ENCODE data around the gene WDR47. TPM values are rescaled to one million over a fixed set of nuclear protein-coding genes. Genes with fewer than 3 reads are reported as not detected.
A peak's percentile ranks its signal among the peaks of the same experiment; 100 is the strongest.

WDR47 gene
- total and polyA plus RNA-seq, 3 experiments from 2014 or later: 6.2 to 15.1 (median 14.4) TPM

GRCh38 chr1:108983114-108983513 lies 58.8 kb downstream of the WDR47 start:
- no peak overlapping the region for H3K4me3 Mint-ChIP-seq
- DNase-seq: no peak
- no peaks in the 10 kb centered on the region for H3K27me3 ChIP-seq (ENCODE audit: insufficient read depth, low read length, poor library complexity, severe bottlenecking)
- H3K27ac ChIP-seq (ENCODE audit: low read depth, low read length): no peak overlapping the region
- no peaks in the 10 kb centered on the region for H3K27me3 Mint-ChIP-seq
- ChIA-PET POLR2A (no interaction called here), CTCF (no interaction called here)
- peaks cover 13 to 59% (median 22%) of the 10 kb centered on the region in 3 donors for H3K36me3 Mint-ChIP-seq
- H3K4me1 Mint-ChIP-seq: no peaks in the 10 kb centered on the region
- no peaks in the 10 kb centered on the region for H3K9me3 Mint-ChIP-seq
- H3K36me3 ChIP-seq (ENCODE audit: insufficient read depth, low read length): peaks cover 3% of the 10 kb centered on the region
- no peaks in the 10 kb centered on the region for H3K9me3 ChIP-seq (ENCODE audit: low read length)
- no peak overlapping the region for H3K27ac Mint-ChIP-seq
- H3K4me1 ChIP-seq (ENCODE audit: insufficient read depth, low read length): no peaks in the 10 kb centered on the region
- no peak overlapping the region for H3K4me3 ChIP-seq (ENCODE audit: low read length)

- Mint-ChIP-seq H3K27me3 (no peaks in the 10 kb centered on the region), H3K27ac (peak overlapping the region in 1 of 8 donors; percentile 83), H3K4me3 (no peak overlapping the region), H3K36me3 (peaks cover 17 to 69% (median 32%) of the 10 kb centered on the region in 3 donors), H3K4me1 (no peaks in the 10 kb centered on the region), H3K9me3 (no peaks in the 10 kb centered on the region)
- Histone ChIP-seq H3K36me3 (ENCODE audit: insufficient read depth, low read length) (no peaks in the 10 kb centered on the region), H3K9me3 (ENCODE audit: low read length) (no peaks in the 10 kb centered on the region), H3K4me3 (ENCODE audit: low read length) (no peak overlapping the region), H3K4me1 (ENCODE audit: insufficient read depth, low read length) (no peaks in the 10 kb centered on the region), H3K27ac (ENCODE audit: low read depth, low read length) (no peak overlapping the region), H3K27me3 (ENCODE audit: insufficient read depth, low read length, poor library complexity, severe bottlenecking) (no peaks in the 10 kb centered on the region)
- ChIA-PET CTCF (no interaction called here), POLR2A (no interaction called here)
- DNase-seq: no peak
Observed at GRCh38 chr1:108976658-108977057, 65.2 kb downstream of the WDR47 start.

- CTCF ChIA-PET: no interaction called here
- H3K4me3 ChIP-seq (ENCODE audit: low read length): no peak overlapping the region
- no peaks in the 10 kb centered on the region for H3K27me3 ChIP-seq (ENCODE audit: insufficient read depth, low read length, poor library complexity, severe bottlenecking)
- POLR2A ChIA-PET: interaction anchor here (0.6 kb wide), 1 partner anchor 14 kb away, joined by 3 read pairs; no protein-coding TSS in a partner anchor
- Mint-ChIP-seq H3K27ac (peak overlapping the region in 1 of 8 donors; percentile 59), H3K4me3 (no peak overlapping the region), H3K9me3 (no peaks in the 10 kb centered on the region), H3K27me3 (no peaks in the 10 kb centered on the region), H3K4me1 (no peaks in the 10 kb centered on the region), H3K36me3 (peaks cover 11 to 54% (median 30%) of the 10 kb centered on the region in 3 donors)
- H3K9me3 ChIP-seq (ENCODE audit: low read length): no peaks in the 10 kb centered on the region
- no peak overlapping the region for H3K27ac ChIP-seq (ENCODE audit: low read depth, low read length)
- DNase-seq: no peak
- H3K36me3 ChIP-seq (ENCODE audit: insufficient read depth, low read length): no peaks in the 10 kb centered on the region
- no peaks in the 10 kb centered on the region for H3K4me1 ChIP-seq (ENCODE audit: insufficient read depth, low read length)
Observed at GRCh38 chr1:108972951-108973350, 69.0 kb downstream of the WDR47 start.

GRCh38 chr1:108969346-108969745 lies 72.6 kb downstream of the WDR47 start:
- no peak overlapping the region for H3K4me3 ChIP-seq (ENCODE audit: low read length)
- CTCF ChIA-PET: no interaction called here
- DNase-seq: no peak
- Mint-ChIP-seq H3K4me3 (no peak overlapping the region), H3K36me3 (peaks cover 7 to 29% (median 18%) of the 10 kb centered on the region in 3 donors), H3K27ac (no peak overlapping the region), H3K9me3 (no peaks in the 10 kb centered on the region), H3K4me1 (peaks cover 0 to 1% (median under 1%) of the 10 kb centered on the region in 3 donors), H3K27me3 (no peaks in the 10 kb centered on the region)
- H3K9me3 ChIP-seq (ENCODE audit: low read length): no peaks in the 10 kb centered on the region
- no peak overlapping the region for H3K27ac ChIP-seq (ENCODE audit: low read depth, low read length)
- no peaks in the 10 kb centered on the region for H3K36me3 ChIP-seq (ENCODE audit: insufficient read depth, low read length)
- no peaks in the 10 kb centered on the region for H3K4me1 ChIP-seq (ENCODE audit: insufficient read depth, low read length)
- POLR2A ChIA-PET: no interaction called here
- H3K27me3 ChIP-seq (ENCODE audit: insufficient read depth, low read length, poor library complexity, severe bottlenecking): no peaks in the 10 kb centered on the region

- ChIA-PET POLR2A (interaction anchor here (0.5 to 1.4 kb wide), 11 partner anchors 8 to 271 kb away, joined by 3 to 8 read pairs (median 4); partner anchors contain the start of genes PRPF38B, TMEM167B and WDR47), CTCF (interaction anchor here (1.0 to 2.1 kb wide), 4 partner anchors 11 to 150 kb away, joined by 3 to 10 read pairs (median 6); a partner anchor contains a TSS)
- Histone ChIP-seq H3K4me1 (ENCODE audit: insufficient read depth, low read length) (peaks cover 25% of the 10 kb centered on the region), H3K9me3 (ENCODE audit: low read length) (no peaks in the 10 kb centered on the region), H3K4me3 (ENCODE audit: low read length) (peak within 1 kb of the TSS; percentile 69), H3K27ac (ENCODE audit: low read depth, low read length) (peak within 1 kb of the TSS; percentile 89), H3K27me3 (ENCODE audit: insufficient read depth, low read length, poor library complexity, severe bottlenecking) (no peaks in the 10 kb centered on the region), H3K36me3 (ENCODE audit: insufficient read depth, low read length) (no peaks in the 10 kb centered on the region)
- DNase-seq: peak; percentile 89 to 95 (median 92)
- H3K27ac Mint-ChIP-seq: peak within 1 kb of the TSS; percentile 92 to 97 (median 94)
- H3K4me1 Mint-ChIP-seq: peaks cover 33 to 49% (median 40%) of the 10 kb centered on the region in 3 donors
- H3K27me3 Mint-ChIP-seq: peaks cover 0 to 3% of the 10 kb centered on the region in 2 donors
- H3K36me3 Mint-ChIP-seq: peaks cover 3 to 12% (median 6%) of the 10 kb centered on the region in 3 donors
- no peaks in the 10 kb centered on the region for H3K9me3 Mint-ChIP-seq
- H3K4me3 Mint-ChIP-seq: peak within 1 kb of the TSS; percentile 86 to 95 (median 89)
Observed at GRCh38 chr1:108963052-108963686, 78.7 kb downstream of the WDR47 start, which contains the start of gene CLCC1. CLCC1 (minus strand) TSS chr1:108963484; CDS start chr1:108950437, 13,047 bp downstream.

- CTCF ChIA-PET: interaction anchor here (0.9 to 2.1 kb wide), 5 partner anchors 10 to 150 kb away, joined by 3 to 10 read pairs (median 6); a partner anchor contains a TSS
- POLR2A ChIA-PET: interaction anchor here (0.7 to 1.4 kb wide), 7 partner anchors 8 to 270 kb away, joined by 3 to 8 read pairs (median 6); partner anchors contain the start of genes PRPF38B, TMEM167B and WDR47
- DNase-seq: peak in 2 of 5 donors; percentile 10 to 60
Observed at GRCh38 chr1:108962681-108963051, 79.2 kb downstream of the WDR47 start.

GRCh38 chr1:108961752-108962486 lies 80.0 kb downstream of the WDR47 start:
- peaks cover 0 to 3% of the 10 kb centered on the region in 2 donors for H3K27me3 Mint-ChIP-seq

More at GRCh38 chr1:108962681-108963051, 79.2 kb downstream of the WDR47 start:
- Histone ChIP-seq H3K9me3 (ENCODE audit: low read length) (no peaks in the 10 kb centered on the region), H3K36me3 (ENCODE audit: insufficient read depth, low read length) (no peaks in the 10 kb centered on the region), H3K4me1 (ENCODE audit: insufficient read depth, low read length) (peaks cover 30% of the 10 kb centered on the region), H3K27ac (ENCODE audit: low read depth, low read length) (peak overlapping the region; percentile 89), H3K27me3 (ENCODE audit: insufficient read depth, low read length, poor library complexity, severe bottlenecking) (no peaks in the 10 kb centered on the region), H3K4me3 (ENCODE audit: low read length) (peak overlapping the region; percentile 69)
- Mint-ChIP-seq H3K9me3 (no peaks in the 10 kb centered on the region), H3K36me3 (peaks cover 5 to 13% (median 6%) of the 10 kb centered on the region in 3 donors), H3K4me3 (peak overlapping the region; percentile 86 to 95 (median 89)), H3K4me1 (peaks cover 36 to 54% (median 45%) of the 10 kb centered on the region in 3 donors), H3K27ac (peak overlapping the region; percentile 92 to 97 (median 94)), H3K27me3 (peaks cover 0 to 3% of the 10 kb centered on the region in 2 donors)

More at GRCh38 chr1:108961752-108962486, 80.0 kb downstream of the WDR47 start:
- H3K27ac Mint-ChIP-seq: peak overlapping the region; percentile 80 to 97 (median 94)
- H3K27me3 ChIP-seq (ENCODE audit: insufficient read depth, low read length, poor library complexity, severe bottlenecking): no peaks in the 10 kb centered on the region
- peak overlapping the region; percentile 89 for H3K27ac ChIP-seq (ENCODE audit: low read depth, low read length)
- H3K4me3 ChIP-seq (ENCODE audit: low read length): peak overlapping the region; percentile 69
- H3K36me3 ChIP-seq (ENCODE audit: insufficient read depth, low read length): no peaks in the 10 kb centered on the region
- no peaks in the 10 kb centered on the region for H3K9me3 Mint-ChIP-seq
- no peaks in the 10 kb centered on the region for H3K9me3 ChIP-seq (ENCODE audit: low read length)
- POLR2A ChIA-PET: interaction anchor here (0.5 to 1.1 kb wide), 4 partner anchors 114 to 306 kb away, joined by 3 to 9 read pairs (median 5); partner anchors contain the start of gene PRPF38B
- H3K36me3 Mint-ChIP-seq: peaks cover 2 to 13% (median 6%) of the 10 kb centered on the region in 3 donors
- H3K4me1 Mint-ChIP-seq: peaks cover 43 to 61% (median 52%) of the 10 kb centered on the region in 3 donors
- peaks cover 38% of the 10 kb centered on the region for H3K4me1 ChIP-seq (ENCODE audit: insufficient read depth, low read length)
- DNase-seq: no peak
- peak overlapping the region; percentile 86 to 95 (median 89) for H3K4me3 Mint-ChIP-seq
- CTCF ChIA-PET: interaction anchor here (0.9 to 2.1 kb wide), 4 partner anchors 10 to 151 kb away, joined by 3 to 10 read pairs (median 5); a partner anchor contains a TSS
